22Rv1 (cell line): ENCODE data around the gene MIEF1.

Experiments
- H3K27ac ChIP-seq: fragments of 450-650 bp; 2 replicates; pipeline ENCODE4 v1.5.1; 2017
- ZFX ChIP-seq: fragments of 450-650 bp; IDR thresholded peaks from 2 replicates; pipeline ENCODE4 v1.6.1; 2017; ENCODE audit warnings: antibody characterized with exemption, borderline replicate concordance
- TF ChIP-seq, protein P1 (sequence below): fragments of 450-650 bp; IDR thresholded peaks from 2 replicates; pipeline ENCODE4 v1.5.1; 2017; ENCODE audit warnings: mild to moderate bottlenecking

MIEF1 gene

DNA sequence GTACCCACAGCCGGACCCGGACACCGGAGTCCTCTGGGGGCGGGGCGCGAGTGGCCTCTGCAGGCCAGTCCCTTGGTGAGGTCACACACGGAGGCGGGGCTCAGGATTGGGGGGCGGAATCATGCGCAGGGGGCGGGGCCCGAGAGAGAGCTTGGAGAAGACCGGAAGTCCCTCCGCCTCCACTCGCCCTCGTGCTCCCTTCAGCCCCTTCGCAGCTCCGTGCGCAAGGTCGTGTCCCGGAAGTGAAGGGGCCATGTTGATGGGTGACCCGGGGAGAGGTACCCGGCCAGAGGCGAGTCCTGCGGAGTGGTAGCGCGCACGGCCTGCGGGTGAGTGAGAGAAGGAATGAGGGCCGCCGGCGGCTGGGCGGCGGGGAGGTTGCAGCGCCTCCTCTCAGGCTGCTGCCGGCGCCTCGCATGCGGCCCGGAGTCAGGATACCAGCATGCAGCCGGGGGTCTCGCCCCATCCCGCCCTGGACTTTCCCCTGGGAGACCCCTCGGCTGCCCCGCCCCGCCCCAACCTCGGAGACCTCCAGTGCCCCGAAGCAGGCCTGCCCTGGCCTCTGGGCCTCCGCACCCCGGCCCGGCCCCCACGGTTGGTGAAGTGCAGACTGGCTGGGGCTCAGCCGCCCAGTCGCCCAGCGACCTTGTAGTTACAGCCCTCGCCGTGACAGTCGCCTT is at the start of gene MIEF1:
TSS of gene MIEF1 (plus strand) at position 182 of the 680 bp plus-strand sequence. CDS start 9,005 bp downstream, outside the sequence.
- peak within 1 kb of the TSS; percentile 69 for H3K27ac ChIP-seq
- TF ChIP-seq ZFX = no peak
- TF ChIP-seq, protein P1, sequence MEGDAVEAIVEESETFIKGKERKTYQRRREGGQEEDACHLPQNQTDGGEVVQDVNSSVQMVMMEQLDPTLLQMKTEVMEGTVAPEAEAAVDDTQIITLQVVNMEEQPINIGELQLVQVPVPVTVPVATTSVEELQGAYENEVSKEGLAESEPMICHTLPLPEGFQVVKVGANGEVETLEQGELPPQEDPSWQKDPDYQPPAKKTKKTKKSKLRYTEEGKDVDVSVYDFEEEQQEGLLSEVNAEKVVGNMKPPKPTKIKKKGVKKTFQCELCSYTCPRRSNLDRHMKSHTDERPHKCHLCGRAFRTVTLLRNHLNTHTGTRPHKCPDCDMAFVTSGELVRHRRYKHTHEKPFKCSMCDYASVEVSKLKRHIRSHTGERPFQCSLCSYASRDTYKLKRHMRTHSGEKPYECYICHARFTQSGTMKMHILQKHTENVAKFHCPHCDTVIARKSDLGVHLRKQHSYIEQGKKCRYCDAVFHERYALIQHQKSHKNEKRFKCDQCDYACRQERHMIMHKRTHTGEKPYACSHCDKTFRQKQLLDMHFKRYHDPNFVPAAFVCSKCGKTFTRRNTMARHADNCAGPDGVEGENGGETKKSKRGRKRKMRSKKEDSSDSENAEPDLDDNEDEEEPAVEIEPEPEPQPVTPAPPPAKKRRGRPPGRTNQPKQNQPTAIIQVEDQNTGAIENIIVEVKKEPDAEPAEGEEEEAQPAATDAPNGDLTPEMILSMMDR = no peak

DNA sequence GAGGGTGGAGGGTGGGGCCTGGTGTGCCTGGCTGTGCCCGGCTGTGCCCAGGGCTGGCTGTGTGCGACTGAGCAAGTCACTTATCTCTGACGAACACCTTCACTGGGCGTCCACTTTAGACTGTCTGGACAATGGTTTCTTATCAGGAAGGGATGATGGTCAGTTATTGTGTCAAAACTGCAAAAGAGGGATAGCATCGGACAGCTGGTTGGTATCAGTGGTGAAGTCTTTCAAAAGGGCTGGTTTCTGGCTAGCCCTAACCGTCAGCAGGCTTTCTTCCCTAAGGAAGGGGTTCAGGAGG is 49.4 kb upstream of the MIEF1 start:
- H3K27ac ChIP-seq = no peak overlapping the region
- TF ChIP-seq ZFX = no peak

DNA sequence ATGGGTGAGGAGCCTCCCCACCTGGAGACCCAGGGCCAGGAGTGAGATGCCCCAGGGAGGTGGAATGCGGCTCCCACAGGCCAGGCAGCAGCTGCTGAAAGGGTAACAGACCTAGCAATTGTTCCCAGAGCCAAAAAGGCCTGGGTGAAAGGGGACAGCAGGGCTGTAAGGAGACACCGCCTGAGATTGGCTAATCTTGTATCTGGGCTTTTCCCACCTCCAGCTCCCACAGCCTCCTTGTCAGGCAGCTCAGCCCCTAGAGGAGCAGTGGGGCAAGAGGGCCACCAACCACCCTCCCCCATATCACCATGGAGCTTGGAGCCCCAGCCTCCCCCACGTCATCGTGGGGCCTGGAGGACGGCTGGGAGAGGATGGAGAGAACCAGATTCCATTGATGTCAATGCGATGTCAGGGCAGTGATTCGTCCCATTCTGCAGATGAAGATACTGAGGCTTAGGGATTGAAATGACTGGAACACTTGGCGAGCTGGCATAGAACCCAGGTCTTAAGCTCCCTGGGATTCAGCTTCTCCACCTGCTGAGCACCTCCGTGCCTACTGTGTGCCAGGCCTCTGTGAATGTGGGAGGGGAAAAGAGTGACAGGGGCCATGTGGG is 48.2 kb upstream of the MIEF1 start:
- TF ChIP-seq ZFX = no peak
- TF ChIP-seq, protein P1 = no peak
- no peak overlapping the region for H3K27ac ChIP-seq

DNA sequence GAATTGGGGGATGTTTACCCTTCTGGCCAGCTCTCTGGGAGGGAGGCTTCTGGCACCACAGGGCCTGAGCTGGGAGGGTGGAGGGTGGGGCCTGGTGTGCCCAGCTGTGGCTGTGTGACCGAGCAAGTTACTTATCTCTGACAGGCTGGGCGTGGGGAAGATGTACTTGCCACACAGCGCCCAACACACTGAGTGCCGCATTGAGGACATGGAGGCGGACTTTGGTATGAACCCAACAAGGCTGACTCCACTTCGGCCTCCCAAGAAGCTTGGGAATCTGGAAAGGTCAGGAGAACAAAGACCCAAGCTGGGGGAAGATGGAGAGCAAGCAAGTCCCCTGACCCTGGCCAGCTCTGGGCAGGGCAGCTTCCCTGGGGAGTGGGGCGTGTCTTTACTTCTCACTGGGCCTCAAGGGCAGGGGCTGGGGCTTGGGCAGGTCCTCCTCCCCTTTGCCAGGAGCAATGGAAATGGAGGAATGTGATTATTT is 47.7 kb upstream of the MIEF1 start:
- TF ChIP-seq, protein P1 = no peak
- no peak for TF ChIP-seq ZFX
- no peak overlapping the region for H3K27ac ChIP-seq

DNA sequence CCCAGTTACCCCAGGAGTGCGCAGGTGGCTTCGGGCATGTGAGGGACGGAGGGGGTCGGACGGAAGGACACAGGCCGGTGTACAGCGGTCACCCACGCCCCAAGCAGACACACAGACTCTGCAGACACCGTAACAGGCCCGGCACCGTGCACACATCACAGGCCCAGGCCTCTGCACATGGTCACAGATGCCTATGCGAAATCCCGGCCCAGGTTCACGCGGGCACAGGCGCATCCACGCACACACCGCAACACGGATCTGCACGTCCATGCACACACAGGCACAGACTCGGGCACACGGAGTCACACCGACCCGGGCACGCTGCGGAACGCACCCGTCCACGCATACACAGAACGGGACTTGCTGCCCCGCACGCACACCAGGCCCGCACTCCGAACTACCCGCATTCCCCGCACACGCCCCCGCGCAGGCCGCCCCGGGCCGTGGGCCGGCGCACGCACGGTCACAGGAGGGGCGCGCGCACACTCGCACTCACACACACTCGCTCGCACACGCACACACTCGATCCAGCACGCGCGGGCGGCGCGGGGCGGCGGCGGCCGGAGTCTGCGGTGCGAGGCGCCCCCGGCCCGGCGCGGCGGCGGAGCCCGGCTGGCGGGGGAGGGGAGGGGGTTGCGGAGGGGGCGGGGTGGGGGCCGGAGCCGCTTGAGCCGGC is 45.4 kb upstream of the MIEF1 start, which contains the start of gene MGAT3:
TSS of gene MGAT3 (plus strand) at position 491 of the 676 bp plus-strand sequence. CDS start 30,336 bp downstream, outside the sequence.
- H3K27ac ChIP-seq = no peak within 1 kb of the TSS
- no peak for TF ChIP-seq ZFX
- TF ChIP-seq, protein P1 = no peak

DNA sequence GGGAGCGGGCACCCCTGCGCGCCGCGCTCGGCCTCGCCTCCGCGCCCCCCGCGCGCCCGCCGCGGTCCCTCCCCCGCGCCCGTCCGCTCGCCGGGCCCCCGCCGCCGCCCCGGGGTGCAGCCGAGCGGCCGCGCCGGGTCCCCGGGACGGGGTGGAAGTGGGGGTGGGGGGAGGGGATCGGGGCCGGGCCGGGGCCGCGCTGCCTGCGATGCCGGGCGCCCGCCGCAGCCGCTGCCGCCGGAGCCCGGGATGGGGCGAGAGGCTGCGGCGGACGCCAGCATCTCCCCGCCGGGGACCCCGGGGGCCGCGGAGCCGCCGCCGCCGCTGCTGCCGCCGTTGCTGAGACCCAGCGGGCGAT is 44.9 kb upstream of the MIEF1 start:
- TF ChIP-seq, protein P1 = no peak
- no peak for TF ChIP-seq ZFX
- H3K27ac ChIP-seq = no peak overlapping the region

DNA sequence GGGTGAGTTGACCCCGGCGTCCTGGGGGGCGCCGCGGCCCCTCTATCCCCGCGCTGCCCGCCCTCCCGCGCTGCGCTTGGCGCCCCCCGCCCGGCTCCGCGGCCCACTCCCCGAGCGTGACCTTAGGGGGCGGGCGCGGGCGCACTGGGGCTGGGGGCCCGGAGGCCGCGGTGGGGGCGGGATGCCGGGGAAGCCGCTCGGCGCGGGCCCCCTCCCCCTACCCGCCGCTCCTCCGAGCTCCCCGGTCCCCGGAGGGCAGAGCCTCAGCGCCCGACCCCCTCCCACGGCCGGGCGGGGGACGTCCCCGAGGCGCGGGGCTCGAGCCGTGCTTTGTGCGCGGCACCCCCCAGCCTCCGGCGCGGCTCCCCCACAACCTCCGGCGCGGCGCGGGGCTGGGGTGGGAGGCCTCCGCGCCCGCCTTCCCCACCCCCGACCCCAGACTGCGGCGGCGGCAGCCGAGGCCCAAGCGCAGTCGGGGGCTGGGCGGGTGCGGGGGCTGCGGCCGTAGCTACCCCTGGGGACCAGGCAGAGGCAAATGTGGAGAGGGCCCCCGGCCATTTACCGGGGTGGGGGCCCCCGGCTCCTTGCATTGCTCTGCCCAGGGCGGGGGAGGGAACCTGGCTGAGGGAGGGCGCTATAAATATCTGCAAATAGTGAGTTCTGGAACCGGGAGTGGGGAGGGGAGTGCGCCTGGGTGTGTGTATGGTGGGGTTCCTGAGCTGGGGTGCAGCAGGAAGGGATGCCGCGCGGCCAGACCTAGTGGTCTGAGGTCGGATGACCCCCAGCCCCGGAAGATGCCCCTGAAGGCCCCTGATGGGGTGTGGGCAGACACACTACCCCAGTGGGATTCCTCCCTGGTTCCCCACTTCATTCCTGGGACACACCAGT is 44.3 kb upstream of the MIEF1 start:
- TF ChIP-seq, protein P1 = no peak
- no peak for TF ChIP-seq ZFX
- no peak overlapping the region for H3K27ac ChIP-seq
